Mammary epithelial cell (primary cell): ENCODE data around the gene LEMD3.

Experiments
- CTCF ChIP-seq, 2 donors: IDR thresholded peaks in 1 of 2; conservative IDR thresholded peaks in 1 of 2; 2 replicates each; pipeline ENCODE4 v1.5.1; 2011 to 2012; ENCODE audit warnings: inconsistent platforms in 2 of 2, low read length in 2 of 2, mild to moderate bottlenecking in 2 of 2, control low read depth in 1 of 2, low read depth in 1 of 2; ENCODE audit not compliant: insufficient read depth in 1 of 2; ENCODE audit errors: extremely low read depth in 1 of 2
- EZH2 ChIP-seq: IDR thresholded peaks from 2 replicates; pipeline ENCODE4 v1.6.1; 2012; ENCODE audit warnings: low read length, inconsistent platforms, borderline replicate concordance

- TF ChIP-seq CTCF (conservative IDR thresholded peaks at IDR 0.05 in 1 of 2, IDR thresholded peaks at IDR 0.05 in 1 of 2; ENCODE audit: extremely low read depth in 1 of 2, insufficient read depth in 1 of 2, low read depth in 1 of 2, low read length in 2 of 2) (no peak), EZH2 (no peak)
Measured at GRCh38 chr12:65237153-65237552, 67.8 kb downstream of the LEMD3 start.
